Fibroblast of pulmonary artery (primary cell): ENCODE results near the gene JPH2.

ENCODE experiments used
- DNase-seq: peaks from one replicate; pipeline ENCODE4 v3.0.0-alpha.2; 2010; ENCODE audit warnings: low read depth
- H3K4me3 ChIP-seq: replicated peaks from 2 replicates; pipeline ENCODE4 v1.5.1; 2011; ENCODE audit warnings: low read depth, mild to moderate bottlenecking, control low read depth, low read length, moderate library complexity
- CTCF ChIP-seq: IDR thresholded peaks from 2 replicates; pipeline ENCODE4 v1.5.1; 2011; ENCODE audit warnings: mild to moderate bottlenecking, control low read depth, low read length, inconsistent platforms; ENCODE audit errors: missing control alignments

Gene JPH2

GRCh38 chr20:44228465-44229258 is 41.7 kb upstream of the JPH2 start:
- no peak overlapping the region for H3K4me3 ChIP-seq
- TF ChIP-seq CTCF, result no peak
- DNase-seq, result no peak

- no peak overlapping the region for H3K4me3 ChIP-seq
- DNase-seq, result no peak
- no peak for TF ChIP-seq CTCF
Measured at GRCh38 chr20:44224637-44225036, 37.6 kb upstream of the JPH2 start.

GRCh38 chr20:44223721-44224120 is 36.7 kb upstream of the JPH2 start:
- H3K4me3 ChIP-seq, result no peak overlapping the region
- no peak for TF ChIP-seq CTCF
- DNase-seq, result no peak

GRCh38 chr20:44222633-44223368 is 35.8 kb upstream of the JPH2 start:
- TF ChIP-seq CTCF, result no peak
- no peak overlapping the region for H3K4me3 ChIP-seq
- DNase-seq, result no peak

GRCh38 chr20:44222027-44222426 is 35.0 kb upstream of the JPH2 start:
- no peak for TF ChIP-seq CTCF
- no peak for DNase-seq
- no peak overlapping the region for H3K4me3 ChIP-seq

- no peak for TF ChIP-seq CTCF
- DNase-seq, result no peak
- H3K4me3 ChIP-seq, result no peak overlapping the region
Measured at GRCh38 chr20:44221368-44221954, 34.5 kb upstream of the JPH2 start.
